Neural crest cell (in vitro differentiated cells): ENCODE results near the gene SRR. TPM values are rescaled to one million over a fixed set of nuclear protein-coding genes. Genes with fewer than 3 reads are reported as not detected.
A peak's percentile ranks its signal among the peaks of the same experiment; 100 is the strongest.

Experiments
- DNase-seq: peaks from one replicate; pipeline ENCODE4 v3.0.0; 2021; ENCODE audit warnings: low read depth, mixed read lengths, low spot score
- H3K27ac Mint-ChIP-seq: one replicate; pipeline ENCODE4 v1.8.0; 2021; ENCODE audit warnings: mild to moderate bottlenecking, mixed read lengths; ENCODE audit not compliant: unreplicated experiment
- H3K27me3 Mint-ChIP-seq: 2 replicates; pipeline ENCODE4 v1.8.0; 2021; ENCODE audit warnings: low read depth, mild to moderate bottlenecking, mixed read lengths
- H3K36me3 Mint-ChIP-seq: 2 replicates; pipeline ENCODE4 v1.8.0; 2021; ENCODE audit warnings: low read depth, mild to moderate bottlenecking, mixed read lengths
- H3K4me1 Mint-ChIP-seq: 2 replicates; pipeline ENCODE4 v1.8.0; 2021; ENCODE audit warnings: mixed read lengths
- H3K4me3 Mint-ChIP-seq: one replicate; pipeline ENCODE4 v1.8.0; 2021; ENCODE audit warnings: mild to moderate bottlenecking, mixed read lengths
- H3K9me3 Mint-ChIP-seq: 2 replicates; pipeline ENCODE4 v1.8.0; 2021; ENCODE audit warnings: mixed read lengths
- CTCF ChIP-seq: fragments of 200-600 bp; sonication (generic); conservative IDR thresholded peaks from 2 replicates; pipeline ENCODE4 v1.5.0; 2021; ENCODE audit warnings: antibody characterized with exemption, mild to moderate bottlenecking
- total RNA-seq: library from RNA; stranded (reverse); gene quantifications from 2 replicates; pipeline ENCODE4 v1.2.1, GENCODE V29; 2021

SRR gene
- total RNA-seq, 1 donor from 2014 or later: 35.7 TPM

DNA sequence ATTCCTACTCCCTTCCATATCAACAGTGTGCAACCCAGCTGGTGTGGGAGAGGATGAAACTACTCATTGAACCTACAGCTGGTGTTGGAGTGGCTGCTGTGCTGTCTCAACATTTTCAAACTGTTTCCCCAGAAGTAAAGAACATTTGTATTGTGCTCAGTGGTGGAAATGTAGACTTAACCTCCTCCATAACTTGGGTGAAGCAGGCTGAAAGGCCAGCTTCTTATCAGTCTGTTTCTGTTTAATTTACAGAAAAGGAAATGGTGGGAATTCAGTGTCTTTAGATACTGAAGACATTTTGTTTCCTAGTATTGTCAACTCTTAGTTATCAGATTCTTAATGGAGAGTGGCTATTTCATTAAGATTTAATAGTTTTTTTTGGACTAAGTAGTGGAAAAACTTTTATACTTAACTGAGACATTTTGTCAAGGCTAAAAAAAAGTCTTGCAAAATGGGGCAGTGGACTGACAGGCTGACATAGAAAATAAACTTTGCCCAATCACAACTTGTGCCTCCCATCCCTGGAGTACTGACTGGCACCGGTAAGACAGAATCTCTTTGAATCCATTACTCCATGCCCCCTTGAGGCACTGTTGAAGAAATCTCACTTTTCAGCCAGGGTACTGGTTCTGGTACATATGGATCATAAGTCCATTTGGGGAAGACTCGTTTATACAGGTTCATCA is 20.0 kb downstream of the SRR start:
- Mint-ChIP-seq H3K27me3 (no peaks in the 10 kb centered on the region), H3K27ac (no peak overlapping the region), H3K9me3 (no peaks in the 10 kb centered on the region), H3K4me1 (no peaks in the 10 kb centered on the region), H3K4me3 (no peak overlapping the region), H3K36me3 (peaks cover 23% of the 10 kb centered on the region)
- no peak for DNase-seq
- TF ChIP-seq CTCF: no peak

DNA sequence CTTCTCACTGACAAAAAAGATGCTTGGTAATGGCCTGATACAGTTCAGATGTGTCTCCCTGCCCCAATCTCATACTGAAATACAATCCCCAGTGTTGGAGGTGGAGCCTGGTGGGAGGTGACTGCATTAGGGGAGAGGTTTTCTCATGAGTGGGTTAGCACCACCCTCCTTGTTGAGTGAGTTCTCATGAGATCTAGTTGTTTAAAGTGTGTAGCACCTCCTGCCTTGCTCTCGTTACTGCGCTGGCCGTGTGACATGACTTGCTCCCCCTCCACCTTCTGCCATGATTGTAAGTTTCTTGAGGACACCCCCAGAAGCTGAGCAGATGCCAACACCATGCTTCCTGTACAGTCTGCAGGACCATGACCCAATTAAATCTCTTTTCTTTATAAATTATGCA is 27.6 kb downstream of the SRR start:
- Mint-ChIP-seq H3K9me3 (no peaks in the 10 kb centered on the region), H3K4me1 (peaks cover 18% of the 10 kb centered on the region), H3K27ac (no peak overlapping the region), H3K4me3 (no peak overlapping the region), H3K36me3 (peaks cover 23% of the 10 kb centered on the region), H3K27me3 (no peaks in the 10 kb centered on the region)
- DNase-seq: no peak
- TF ChIP-seq CTCF: no peak

DNA sequence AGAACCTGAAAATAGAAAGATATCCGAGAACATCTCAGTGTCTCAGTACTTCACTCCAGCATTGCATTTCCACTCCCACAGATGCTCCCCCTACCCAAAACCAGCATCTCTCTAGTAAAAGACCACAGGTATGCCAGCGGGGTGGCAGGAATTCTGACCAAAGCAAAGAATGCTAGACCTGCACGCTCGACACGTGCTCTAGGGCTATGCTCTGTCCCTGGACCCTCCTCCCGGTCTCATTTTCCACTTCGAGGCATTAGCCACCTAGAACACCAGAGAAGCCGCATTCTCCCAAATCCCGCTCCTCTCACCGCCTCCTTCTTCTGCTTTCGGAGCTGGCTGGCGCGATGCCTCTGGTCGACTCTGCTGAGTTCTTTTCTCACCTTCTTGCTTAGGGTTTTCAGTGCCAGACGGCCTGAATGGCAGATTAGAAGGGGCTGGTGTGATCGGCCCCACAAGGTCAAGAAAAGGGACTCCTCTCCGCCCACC is 32.0 kb downstream of the SRR start:
- no peak for DNase-seq
- no peaks in the 10 kb centered on the region for H3K27me3 Mint-ChIP-seq
- no peaks in the 10 kb centered on the region for H3K9me3 Mint-ChIP-seq
- H3K36me3 Mint-ChIP-seq: peaks cover 14% of the 10 kb centered on the region
- peaks cover 28% of the 10 kb centered on the region for H3K4me1 Mint-ChIP-seq
- peak overlapping the region; percentile 99 for H3K4me3 Mint-ChIP-seq
- no peak for TF ChIP-seq CTCF
- peak overlapping the region; percentile 99 for H3K27ac Mint-ChIP-seq

- peaks cover 9% of the 10 kb centered on the region for H3K36me3 Mint-ChIP-seq
- no peaks in the 10 kb centered on the region for H3K9me3 Mint-ChIP-seq
- DNase-seq: peak; percentile 83
- peak within 1 kb of the TSS; percentile 99 for H3K27ac Mint-ChIP-seq
- no peaks in the 10 kb centered on the region for H3K27me3 Mint-ChIP-seq
- H3K4me3 Mint-ChIP-seq: peak within 1 kb of the TSS; percentile 99
- H3K4me1 Mint-ChIP-seq: peaks cover 28% of the 10 kb centered on the region
- TF ChIP-seq CTCF: no peak
These were observed 32.6 kb downstream of the SRR start, which contains the start of gene TSR1 for GRCh38 chr17:2336215-2336851. TSS of gene TSR1 (minus strand) at chr17:2336457. CDS start at chr17:2336427, 30 bp downstream.

- Mint-ChIP-seq H3K27ac (peak within 1 kb of the TSS; percentile 99), H3K4me3 (peak within 1 kb of the TSS; percentile 99), H3K4me1 (peaks cover 28% of the 10 kb centered on the region), H3K9me3 (no peaks in the 10 kb centered on the region), H3K27me3 (no peaks in the 10 kb centered on the region), H3K36me3 (peaks cover 9% of the 10 kb centered on the region)
- no peak for TF ChIP-seq CTCF
- DNase-seq: peak; percentile 67
These were observed 33.2 kb downstream of the SRR start, which contains the start of gene SGSM2 for GRCh38 chr17:2336852-2337543. TSS of gene SGSM2 (plus strand) at chr17:2337501. CDS start at chr17:2337689, 188 bp downstream.
